Esophagus squamous epithelium (tissue), 5 donors: Measurements from ENCODE around the gene GPR142. TPM values are rescaled to one million over a fixed set of nuclear protein-coding genes. Genes with fewer than 3 reads are reported as not detected.
A peak's percentile ranks its signal among the peaks of the same experiment; 100 is the strongest.

ENCODE experiments used
- DNase-seq: peaks from one replicate; lab custom pipeline; 2025; lab: John Stamatoyannopoulos, UW
- H3K27ac ChIP-seq, 4 donors: fragments of 200-600 bp; sonication (generic); one replicate each; pipeline ENCODE4 v1.5.1; 2016 to 2019; ENCODE audit warnings: mild to moderate bottlenecking in 1 of 4
- H3K27me3 ChIP-seq, 4 donors: fragments of 200-600 bp; sonication (generic); 1 replicate in 3 of 4; 2 replicates in 1 of 4; pipeline versions ENCODE4 v1.5.1 to v1.6.0; 2017 to 2021; ENCODE audit warnings: antibody characterized with exemption in 1 of 4
- H3K36me3 ChIP-seq, 3 donors: fragments of 200-600 bp; sonication (generic); one replicate each; pipeline ENCODE4 v1.5.1; 2016 to 2019
- H3K4me1 ChIP-seq, 3 donors: fragments of 200-600 bp; sonication (generic); one replicate each; pipeline ENCODE4 v1.5.1; 2017 to 2019
- H3K4me3 ChIP-seq, 4 donors: fragments of 200-600 bp; sonication (generic); 1 replicate in 3 of 4; 2 replicates in 1 of 4; pipeline ENCODE4 v1.5.1; 2016 to 2019; ENCODE audit warnings: mild to moderate bottlenecking in 2 of 4, moderate library complexity in 1 of 4
- H3K9me3 ChIP-seq, 3 donors: fragments of 200-600 bp; sonication (generic); one replicate each; pipeline ENCODE4 v1.5.1; 2016 to 2019
- CTCF ChIP-seq, 6 experiments: fragments of 450-650 bp in 4 of 6; fragments of 200-600 bp in 2 of 6; sonication (generic) in 2 of 6; IDR thresholded peaks; one replicate each; pipeline ENCODE4 v1.5.1; 2016 to 2019; ENCODE audit warnings: antibody characterized with exemption in 6 of 6, mild to moderate bottlenecking in 4 of 6, moderate library complexity in 4 of 6
- POLR2A ChIP-seq, 4 donors: fragments of 450-650 bp; IDR thresholded peaks; one replicate each; pipeline ENCODE4 v1.6.1; 2017; ENCODE audit warnings: antibody characterized with exemption in 4 of 4, mild to moderate bottlenecking in 4 of 4, moderate library complexity in 3 of 4
- WGBS, 2 donors: methylation state at CpG; one replicate each; pipeline ENCODE4 v1.1.5; 2018; 5-methylcytosine and 5-hydroxymethylcytosine counted together
- intact Hi-C: fragments of 100-400 bp; cut with DNase I; formaldehyde crosslinking; loops from one replicate; pipeline ENCODE4 v1.15.0; 2022
- total RNA-seq, 4 donors: library from RNA; depleted of rRNA; stranded (reverse); fragments of >200 nt; gene quantifications; one replicate each; pipeline ENCODE4 v1.1.0, GENCODE V29; 2016
- donor health status: DM: yes; HTN: yes; CAD: no.

The GPR142 gene
- total RNA-seq, 4 donors from 2014 or later: 0.38 TPM; not detected in 3

- peak overlapping the region in 1 of 4 donors; percentile 42 for H3K27ac ChIP-seq
- intact Hi-C loops: no loop called here
- no peaks in the 10 kb centered on the region for H3K36me3 ChIP-seq
- H3K27me3 ChIP-seq: peaks cover 18 to 100% (median 23%) of the 10 kb centered on the region in 4 donors
- 7% methylated on average over 3 of the region's 105 CpGs; no CpG with 5 or more reads in 1 of the 2 donors for WGBS, 2 donors
- no peaks in the 10 kb centered on the region for H3K9me3 ChIP-seq
- peaks cover 0 to 33% (median 10%) of the 10 kb centered on the region in 3 donors for H3K4me1 ChIP-seq
- peak overlapping the region in 2 of 4 donors; percentile 36 to 58 for H3K4me3 ChIP-seq
- no peak for DNase-seq
- TF ChIP-seq CTCF (IDR thresholded peaks at IDR 0.05) (peak in 1 of 6 experiments; percentile 12), POLR2A (IDR thresholded peaks at IDR 0.05) (no peak)
Measured at GRCh38 chr17:74356646-74357465, 10.4 kb upstream of the GPR142 start.

- no peaks in the 10 kb centered on the region for H3K36me3 ChIP-seq
- intact Hi-C loops: no loop called here
- peaks cover 0 to 33% (median 10%) of the 10 kb centered on the region in 3 donors for H3K4me1 ChIP-seq
- no CpG with 5 or more reads among the region's 32 CpGs for WGBS, 2 donors
- DNase-seq: no peak
- peak overlapping the region in 2 of 4 donors; percentile 36 to 58 for H3K4me3 ChIP-seq
- TF ChIP-seq CTCF (IDR thresholded peaks at IDR 0.05) (no peak), POLR2A (IDR thresholded peaks at IDR 0.05) (no peak)
- H3K27me3 ChIP-seq: peaks cover 18 to 100% (median 20%) of the 10 kb centered on the region in 4 donors
- no peak overlapping the region for H3K27ac ChIP-seq
- no peaks in the 10 kb centered on the region for H3K9me3 ChIP-seq
Measured at GRCh38 chr17:74357466-74357809, 9.9 kb upstream of the GPR142 start.

- Histone ChIP-seq H3K27ac (no peak overlapping the region), H3K9me3 (no peaks in the 10 kb centered on the region), H3K4me1 (peaks cover 0 to 33% (median 10%) of the 10 kb centered on the region in 3 donors), H3K27me3 (peaks cover 12 to 99% (median 15%) of the 10 kb centered on the region in 4 donors), H3K36me3 (no peaks in the 10 kb centered on the region), H3K4me3 (no peak overlapping the region)
- no peak for DNase-seq
- TF ChIP-seq CTCF (IDR thresholded peaks at IDR 0.05) (no peak), POLR2A (IDR thresholded peaks at IDR 0.05) (no peak)
- 82 to 83% methylated on average over 9 of the region's 9 CpGs for WGBS, 2 donors
- intact Hi-C loops: no loop called here
Measured at GRCh38 chr17:74358697-74359096, 8.6 kb upstream of the GPR142 start.

- Histone ChIP-seq H3K36me3 (no peaks in the 10 kb centered on the region), H3K4me3 (no peak overlapping the region), H3K9me3 (no peaks in the 10 kb centered on the region), H3K27me3 (peaks cover 12 to 86% (median 15%) of the 10 kb centered on the region in 4 donors), H3K4me1 (peaks cover 0 to 33% (median 10%) of the 10 kb centered on the region in 3 donors), H3K27ac (no peak overlapping the region)
- DNase-seq: no peak
- intact Hi-C loops: no loop called here
- 93 to 100% methylated on average over 4 to 10 of the region's 22 CpGs for WGBS, 2 donors
- no peak for TF ChIP-seq POLR2A (IDR thresholded peaks at IDR 0.05)
- TF ChIP-seq CTCF (IDR thresholded peaks at IDR 0.05): no peak
Measured at GRCh38 chr17:74359916-74360315, 7.4 kb upstream of the GPR142 start.

- Histone ChIP-seq H3K27me3 (peaks cover 12 to 77% (median 15%) of the 10 kb centered on the region in 4 donors), H3K4me3 (no peak overlapping the region), H3K4me1 (peaks cover 0 to 33% (median 10%) of the 10 kb centered on the region in 3 donors), H3K9me3 (no peaks in the 10 kb centered on the region), H3K27ac (no peak overlapping the region), H3K36me3 (no peaks in the 10 kb centered on the region)
- intact Hi-C loops: no loop called here
- TF ChIP-seq CTCF (IDR thresholded peaks at IDR 0.05) (no peak), POLR2A (IDR thresholded peaks at IDR 0.05) (no peak)
- 66 to 76% methylated on average over 4 to 5 of the region's 7 CpGs for WGBS, 2 donors
- DNase-seq: no peak
Measured at GRCh38 chr17:74360899-74361229, 6.4 kb upstream of the GPR142 start.
